Stimulated activated naive CD8-positive, alpha-beta T cell treated with anti-CD3 and anti-CD28 coated beads, Interleukin-15, Interleukin-2, amounts not matched to agents 100 ng/mL and 50 ng/mL, for 24 hours (primary cell): Measurements from ENCODE around the gene NHLRC4.
A peak's percentile ranks its signal among the peaks of the same experiment; 100 is the strongest.

ENCODE experiments used
- H3K27ac Mint-ChIP-seq: one replicate; pipeline ENCODE4 v1.8.0; 2021; ENCODE audit warnings: mild to moderate bottlenecking, mixed read lengths
- H3K27me3 Mint-ChIP-seq: one replicate; pipeline ENCODE4 v1.8.0; 2021; ENCODE audit warnings: mixed read lengths
- H3K36me3 Mint-ChIP-seq: one replicate; pipeline ENCODE4 v1.8.0; 2021; ENCODE audit warnings: low read depth, mixed read lengths
- H3K4me1 Mint-ChIP-seq: one replicate; pipeline ENCODE4 v1.8.0; 2021; ENCODE audit warnings: low read depth, mixed read lengths
- H3K4me3 Mint-ChIP-seq: one replicate; pipeline ENCODE4 v1.8.0; 2021; ENCODE audit warnings: mild to moderate bottlenecking, mixed read lengths
- H3K9me3 Mint-ChIP-seq: one replicate; pipeline ENCODE4 v1.8.0; 2021; ENCODE audit warnings: mixed read lengths

NHLRC4 gene

GRCh38 chr16:578232-578869, 11.5 kb downstream of the NHLRC4 start:
- H3K4me3 Mint-ChIP-seq: no peak overlapping the region
- H3K9me3 Mint-ChIP-seq: no peaks in the 10 kb centered on the region
- H3K36me3 Mint-ChIP-seq: no peaks in the 10 kb centered on the region
- no peaks in the 10 kb centered on the region for H3K4me1 Mint-ChIP-seq
- no peaks in the 10 kb centered on the region for H3K27me3 Mint-ChIP-seq
- H3K27ac Mint-ChIP-seq: no peak overlapping the region

DNA sequence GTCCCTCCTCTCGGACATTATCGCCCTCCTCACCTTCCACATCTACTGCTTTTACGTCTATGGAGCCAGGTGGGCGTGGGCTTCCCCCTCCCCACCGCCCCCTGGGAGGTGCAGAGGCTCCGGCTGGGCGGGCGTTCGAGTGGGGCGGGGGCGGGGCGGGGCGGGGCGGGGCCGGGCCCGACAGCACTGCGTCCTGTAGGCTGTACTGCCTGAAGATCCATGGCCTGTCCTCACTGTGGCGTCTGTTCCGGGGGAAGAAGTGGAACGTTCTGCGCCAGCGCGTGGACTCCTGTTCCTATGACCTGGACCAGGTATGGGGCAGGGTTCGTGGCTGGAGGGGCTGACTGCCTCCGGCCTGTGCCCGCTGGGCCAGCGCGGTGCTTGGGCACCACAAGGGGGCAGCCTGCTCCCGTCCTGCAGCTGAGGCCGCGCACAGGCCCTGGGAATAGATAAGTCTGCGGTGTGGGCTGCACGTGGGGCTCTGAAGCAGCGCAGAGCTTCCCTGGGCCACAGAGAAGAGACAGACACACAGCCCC, 12.1 kb downstream of the NHLRC4 start:
- Mint-ChIP-seq H3K27me3 (no peaks in the 10 kb centered on the region), H3K36me3 (no peaks in the 10 kb centered on the region), H3K4me1 (no peaks in the 10 kb centered on the region), H3K4me3 (no peak overlapping the region), H3K27ac (no peak overlapping the region), H3K9me3 (no peaks in the 10 kb centered on the region)

GRCh38 chr16:580141-580945, 13.5 kb downstream of the NHLRC4 start:
- H3K27ac Mint-ChIP-seq: no peak overlapping the region
- no peaks in the 10 kb centered on the region for H3K9me3 Mint-ChIP-seq
- no peaks in the 10 kb centered on the region for H3K36me3 Mint-ChIP-seq
- no peaks in the 10 kb centered on the region for H3K4me1 Mint-ChIP-seq
- no peak overlapping the region for H3K4me3 Mint-ChIP-seq
- no peaks in the 10 kb centered on the region for H3K27me3 Mint-ChIP-seq

DNA sequence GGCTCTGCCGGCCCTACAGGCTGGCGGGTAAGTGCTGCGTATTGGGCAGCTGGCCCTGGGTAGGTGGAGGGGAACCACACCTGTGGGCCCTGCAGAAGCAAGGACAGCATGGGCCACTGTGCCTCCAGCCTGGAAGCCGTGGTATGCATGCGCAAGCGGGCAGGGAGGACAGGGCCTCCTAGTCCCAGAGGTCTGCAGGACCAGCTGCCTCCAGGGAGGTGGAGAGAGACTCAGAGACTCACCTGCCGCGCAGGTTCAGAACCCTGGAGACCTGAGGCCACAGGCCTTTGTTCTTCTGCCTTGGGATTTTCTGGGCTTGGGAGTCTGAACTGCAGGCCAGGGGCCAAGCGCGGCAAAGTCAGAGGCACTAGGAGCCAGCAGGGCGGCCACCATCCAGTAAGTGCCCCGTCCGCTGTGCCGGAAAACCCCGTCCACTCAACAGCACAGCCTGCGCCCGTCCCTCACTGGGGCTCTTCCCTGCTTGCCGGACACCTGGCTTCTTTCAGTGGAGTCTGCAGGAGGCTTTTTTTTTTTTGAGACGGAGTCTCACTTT, 14.2 kb downstream of the NHLRC4 start:
- Mint-ChIP-seq H3K4me3 (no peak overlapping the region), H3K4me1 (no peaks in the 10 kb centered on the region), H3K36me3 (no peaks in the 10 kb centered on the region), H3K27me3 (no peaks in the 10 kb centered on the region), H3K27ac (no peak overlapping the region), H3K9me3 (no peaks in the 10 kb centered on the region)

DNA sequence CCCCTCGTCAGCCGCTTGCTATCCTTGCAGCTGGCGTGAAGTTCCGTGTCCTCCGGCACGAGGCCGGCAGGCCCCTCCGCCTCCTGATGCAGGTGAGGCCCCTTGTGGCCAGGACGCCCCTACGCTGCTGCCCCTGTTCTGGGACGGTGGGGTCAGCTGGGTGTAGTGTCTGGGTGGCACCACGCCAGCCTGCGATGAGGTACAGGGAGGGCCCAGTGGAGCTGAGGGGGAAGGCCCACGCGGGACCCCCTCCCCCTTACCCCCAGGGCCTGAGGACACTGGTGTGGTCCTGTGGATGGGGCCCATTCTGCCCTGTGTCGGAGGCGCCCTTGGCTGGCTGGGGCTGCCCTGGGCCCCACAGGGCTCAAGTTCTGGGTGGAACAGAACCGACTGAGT, 15.4 kb downstream of the NHLRC4 start:
- H3K4me1 Mint-ChIP-seq: no peaks in the 10 kb centered on the region
- H3K27me3 Mint-ChIP-seq: no peaks in the 10 kb centered on the region
- H3K27ac Mint-ChIP-seq: no peak overlapping the region
- no peaks in the 10 kb centered on the region for H3K36me3 Mint-ChIP-seq
- no peak overlapping the region for H3K4me3 Mint-ChIP-seq
- H3K9me3 Mint-ChIP-seq: no peaks in the 10 kb centered on the region

DNA sequence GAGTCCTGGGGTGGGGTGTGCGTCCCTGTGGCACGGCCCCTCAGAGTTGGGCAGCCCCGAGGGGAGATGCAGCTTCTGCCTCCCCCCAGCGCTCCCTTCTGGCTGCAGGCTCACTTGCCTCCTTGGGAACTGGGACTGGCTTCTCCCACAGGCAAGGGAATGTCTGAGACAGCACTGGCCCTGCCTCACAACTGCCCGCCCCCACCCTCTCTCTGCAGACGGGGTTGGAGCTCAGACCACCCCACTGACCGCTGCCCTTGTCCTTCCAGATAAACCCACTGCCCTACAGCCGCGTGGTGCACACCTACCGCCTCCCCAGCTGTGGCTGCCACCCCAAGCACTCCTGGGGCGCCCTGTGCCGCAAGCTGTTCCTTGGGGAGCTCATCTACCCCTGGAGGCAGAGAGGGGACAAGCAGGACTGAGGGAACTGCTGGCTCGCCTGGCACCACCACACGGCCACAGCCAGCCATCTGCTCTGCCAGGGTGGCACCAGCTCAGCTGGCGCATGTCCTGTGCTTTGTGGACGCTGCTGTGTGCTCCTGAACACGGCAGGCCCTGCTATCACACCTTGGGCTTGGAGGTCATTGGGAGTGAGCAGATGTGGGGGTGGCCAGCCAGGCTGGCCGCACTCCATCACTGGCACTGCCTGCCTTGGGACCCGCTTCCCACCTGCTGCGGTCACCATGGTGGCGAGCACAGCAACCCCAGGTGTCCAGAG, 16.0 kb downstream of the NHLRC4 start:
- Mint-ChIP-seq H3K9me3 (no peaks in the 10 kb centered on the region), H3K36me3 (peaks cover 3% of the 10 kb centered on the region), H3K4me3 (no peak overlapping the region), H3K27ac (no peak overlapping the region), H3K4me1 (peaks cover 4% of the 10 kb centered on the region), H3K27me3 (no peaks in the 10 kb centered on the region)

- Mint-ChIP-seq H3K27ac (no peak overlapping the region), H3K4me1 (peaks cover 4% of the 10 kb centered on the region), H3K36me3 (peaks cover 6% of the 10 kb centered on the region), H3K4me3 (no peak overlapping the region), H3K27me3 (no peaks in the 10 kb centered on the region), H3K9me3 (no peaks in the 10 kb centered on the region)
These were observed 16.6 kb downstream of the NHLRC4 start for GRCh38 chr16:583470-583814.

- Mint-ChIP-seq H3K4me1 (peaks cover 4% of the 10 kb centered on the region), H3K27me3 (no peaks in the 10 kb centered on the region), H3K27ac (no peak overlapping the region), H3K4me3 (no peak overlapping the region), H3K9me3 (no peaks in the 10 kb centered on the region), H3K36me3 (peaks cover 7% of the 10 kb centered on the region)
These were observed 17.2 kb downstream of the NHLRC4 start for GRCh38 chr16:583815-584591.

DNA sequence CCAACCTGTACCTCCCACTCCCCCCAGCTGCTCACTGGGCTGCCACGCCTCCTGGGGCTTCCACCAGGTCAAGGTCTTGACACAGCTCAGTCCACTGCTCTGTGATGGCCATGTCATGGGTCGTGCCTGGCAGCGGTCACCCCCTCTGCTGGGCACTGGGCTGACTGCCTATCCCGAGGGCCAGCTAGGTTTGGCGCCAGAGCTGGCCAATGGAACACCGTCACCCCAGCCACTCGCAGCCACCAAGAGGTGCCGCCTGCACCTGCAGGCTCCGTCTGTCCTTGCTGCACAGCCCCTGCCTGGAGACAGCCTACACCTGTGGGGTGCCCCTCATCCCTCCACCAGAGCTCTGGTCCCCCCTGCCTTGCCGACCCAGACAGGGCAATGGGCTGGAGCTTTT, 18.5 kb downstream of the NHLRC4 start:
- H3K27ac Mint-ChIP-seq: no peak overlapping the region
- H3K4me3 Mint-ChIP-seq: no peak overlapping the region
- H3K36me3 Mint-ChIP-seq: peaks cover 7% of the 10 kb centered on the region
- peaks cover 4% of the 10 kb centered on the region for H3K4me1 Mint-ChIP-seq
- no peaks in the 10 kb centered on the region for H3K27me3 Mint-ChIP-seq
- H3K9me3 Mint-ChIP-seq: no peaks in the 10 kb centered on the region

DNA sequence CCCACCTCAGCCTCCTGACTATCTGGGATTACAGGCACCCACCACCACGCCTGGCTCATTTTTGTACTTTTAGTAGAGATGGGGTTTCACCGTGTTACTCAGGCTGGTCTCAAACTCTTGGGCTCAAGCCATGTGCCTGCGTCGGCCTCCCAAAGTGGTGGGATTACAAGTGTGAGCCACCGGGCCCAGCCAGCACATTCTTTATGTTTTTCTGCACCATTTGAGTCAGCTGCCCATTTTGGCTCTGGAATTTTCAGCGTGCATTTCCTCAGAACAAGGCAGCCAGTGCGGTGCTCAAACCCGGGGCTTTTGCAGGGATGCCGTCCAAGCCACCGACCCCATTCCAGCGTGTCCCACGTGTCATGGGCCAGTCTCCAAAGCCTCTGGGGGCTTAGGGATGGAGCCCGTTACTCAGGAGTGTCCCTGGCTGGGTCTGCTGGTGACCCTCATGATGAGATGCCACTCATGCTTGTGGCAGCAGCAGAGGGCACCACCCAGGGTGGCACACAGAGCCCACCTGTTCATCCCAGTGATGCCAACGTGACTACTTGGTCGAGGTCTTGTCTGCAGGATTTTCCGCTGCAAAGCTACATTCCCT, 19.3 kb downstream of the NHLRC4 start:
- peaks cover 7% of the 10 kb centered on the region for H3K36me3 Mint-ChIP-seq
- H3K9me3 Mint-ChIP-seq: no peaks in the 10 kb centered on the region
- no peak overlapping the region for H3K4me3 Mint-ChIP-seq
- H3K27ac Mint-ChIP-seq: peak overlapping the region; percentile 26
- no peaks in the 10 kb centered on the region for H3K27me3 Mint-ChIP-seq
- H3K4me1 Mint-ChIP-seq: peaks cover 11% of the 10 kb centered on the region

DNA sequence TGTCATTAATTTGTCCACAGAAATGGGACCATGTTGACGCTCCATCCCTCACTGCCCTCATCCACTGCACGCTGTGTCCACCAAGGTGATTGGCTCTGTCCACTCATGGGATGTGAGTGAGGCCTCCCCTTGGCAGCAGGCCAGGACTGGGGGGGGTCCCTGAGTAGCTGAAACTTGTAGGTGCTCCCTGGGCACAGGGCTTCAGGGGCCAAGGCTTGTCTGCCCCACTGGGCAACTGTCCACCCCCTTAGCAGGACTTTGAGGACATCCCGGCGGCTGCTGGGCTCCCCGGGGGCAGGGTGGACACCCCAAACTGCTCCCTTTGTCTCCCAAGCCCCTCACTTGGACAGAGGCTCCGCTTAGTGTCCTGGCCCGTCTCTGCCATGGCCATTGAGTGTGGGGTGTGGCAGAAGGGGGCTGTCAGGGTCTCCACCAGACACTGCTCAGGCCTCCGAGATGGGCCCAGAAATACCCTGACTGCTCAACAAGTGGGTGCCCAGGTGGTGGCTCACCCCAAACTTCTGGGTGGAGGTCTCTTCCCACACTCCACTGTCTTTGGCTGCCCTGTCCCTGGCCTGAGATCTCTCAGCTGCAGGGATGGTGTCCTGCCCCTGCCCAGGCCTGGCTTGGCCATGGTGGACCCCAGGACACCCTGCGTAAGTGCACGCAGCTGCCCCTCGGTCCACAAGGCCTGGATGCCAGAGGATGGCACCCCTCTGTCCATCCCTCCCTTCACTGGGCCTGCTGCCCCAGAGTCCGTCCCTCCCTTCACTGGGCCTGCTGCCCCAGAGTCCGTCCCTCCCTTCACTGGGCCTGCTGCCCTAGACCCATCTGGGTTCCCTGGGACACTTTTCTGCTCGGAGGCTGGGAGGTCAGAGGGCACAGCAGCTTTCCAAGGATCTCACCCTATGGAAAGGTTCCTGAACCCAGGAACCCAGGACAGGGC, 20.1 kb downstream of the NHLRC4 start:
- H3K27me3 Mint-ChIP-seq: no peaks in the 10 kb centered on the region
- H3K9me3 Mint-ChIP-seq: no peaks in the 10 kb centered on the region
- H3K27ac Mint-ChIP-seq: peak overlapping the region; percentile 97

GRCh38 chr16:588639-588888, 21.8 kb downstream of the NHLRC4 start:
- H3K27me3 Mint-ChIP-seq: no peaks in the 10 kb centered on the region
- H3K9me3 Mint-ChIP-seq: no peaks in the 10 kb centered on the region
- peak overlapping the region; percentile 97 for H3K27ac Mint-ChIP-seq
- peaks cover 21% of the 10 kb centered on the region for H3K4me1 Mint-ChIP-seq
- H3K4me3 Mint-ChIP-seq: peak overlapping the region; percentile 91
- H3K36me3 Mint-ChIP-seq: peaks cover 7% of the 10 kb centered on the region

More for the DNA sequence above, 20.1 kb downstream of the NHLRC4 start:
- Mint-ChIP-seq H3K36me3 (peaks cover 7% of the 10 kb centered on the region), H3K4me1 (peaks cover 13% of the 10 kb centered on the region), H3K4me3 (peak overlapping the region; percentile 91)

DNA sequence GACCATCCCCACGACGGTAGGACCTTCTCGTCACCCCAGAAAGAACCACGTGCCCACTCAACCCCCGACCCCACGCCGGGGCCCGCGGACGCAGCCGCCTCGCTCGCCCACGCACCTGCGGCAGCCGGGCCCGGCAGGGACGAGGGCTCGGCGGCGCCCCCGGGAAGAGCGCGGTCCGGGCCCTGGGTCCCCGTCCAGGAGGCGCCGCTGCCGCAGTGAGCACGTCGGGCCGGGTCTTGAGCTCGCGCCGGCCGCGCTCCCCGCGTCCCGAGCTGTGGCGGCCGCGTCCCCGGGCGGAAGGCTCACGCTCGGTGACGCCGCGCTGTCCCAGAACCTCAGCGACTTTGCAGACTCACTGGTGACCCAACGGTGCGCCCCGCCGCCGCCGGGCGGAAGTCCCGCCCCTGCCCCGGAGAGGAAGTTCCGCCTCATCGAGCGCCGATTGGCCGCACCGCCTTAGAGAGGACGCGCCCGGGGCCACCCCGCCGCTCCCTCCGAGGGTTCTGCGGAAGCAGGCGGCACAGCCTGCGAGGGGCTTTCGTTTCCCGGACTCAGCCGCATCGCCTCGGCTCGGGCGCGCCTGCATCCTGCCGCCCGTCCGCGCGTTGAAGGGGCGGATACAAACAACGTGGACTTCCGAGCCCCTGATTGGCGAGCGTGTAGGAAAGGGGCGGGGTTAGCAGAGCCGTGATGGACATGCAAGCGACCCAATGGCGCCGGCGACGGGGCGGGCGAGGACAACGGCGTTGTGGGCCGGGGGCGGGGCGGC, 22.3 kb downstream of the NHLRC4 start:
- Mint-ChIP-seq H3K4me1 (peaks cover 23% of the 10 kb centered on the region), H3K36me3 (peaks cover 7% of the 10 kb centered on the region), H3K27ac (peak overlapping the region; percentile 98), H3K27me3 (no peaks in the 10 kb centered on the region), H3K9me3 (no peaks in the 10 kb centered on the region), H3K4me3 (peak overlapping the region; percentile 91)
